Measurements from ENCODE around the gene ACO1.
"Not testable (repeated sequence)": the region's sequence is repeated elsewhere in the genome, so short reads cannot be mapped to it uniquely, and the experiment has no call there.

The ACO1 gene

DNA sequence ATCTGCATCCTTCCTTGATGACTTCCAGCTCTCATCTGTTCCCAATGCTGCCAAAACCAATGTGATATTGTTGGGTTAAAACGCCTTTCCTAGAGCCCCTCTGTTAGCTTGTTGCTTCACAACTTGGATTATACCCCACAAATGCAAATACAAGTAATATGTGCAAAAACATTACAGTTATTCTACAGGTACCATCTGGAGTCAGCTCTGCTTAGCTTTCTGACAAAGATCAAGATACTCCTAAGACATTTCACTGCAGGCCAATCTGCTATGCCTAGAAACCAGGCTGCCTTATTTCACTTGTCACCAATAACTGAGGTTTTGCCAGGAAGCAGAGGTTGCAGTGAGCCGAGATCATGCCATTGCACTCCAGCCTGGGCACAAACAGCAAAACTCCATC is 36.9 kb upstream of the ACO1 start:
- no peak for DNase-seq (ENCODE audit: low spot score)
- TF ChIP-seq, protein P1, sequence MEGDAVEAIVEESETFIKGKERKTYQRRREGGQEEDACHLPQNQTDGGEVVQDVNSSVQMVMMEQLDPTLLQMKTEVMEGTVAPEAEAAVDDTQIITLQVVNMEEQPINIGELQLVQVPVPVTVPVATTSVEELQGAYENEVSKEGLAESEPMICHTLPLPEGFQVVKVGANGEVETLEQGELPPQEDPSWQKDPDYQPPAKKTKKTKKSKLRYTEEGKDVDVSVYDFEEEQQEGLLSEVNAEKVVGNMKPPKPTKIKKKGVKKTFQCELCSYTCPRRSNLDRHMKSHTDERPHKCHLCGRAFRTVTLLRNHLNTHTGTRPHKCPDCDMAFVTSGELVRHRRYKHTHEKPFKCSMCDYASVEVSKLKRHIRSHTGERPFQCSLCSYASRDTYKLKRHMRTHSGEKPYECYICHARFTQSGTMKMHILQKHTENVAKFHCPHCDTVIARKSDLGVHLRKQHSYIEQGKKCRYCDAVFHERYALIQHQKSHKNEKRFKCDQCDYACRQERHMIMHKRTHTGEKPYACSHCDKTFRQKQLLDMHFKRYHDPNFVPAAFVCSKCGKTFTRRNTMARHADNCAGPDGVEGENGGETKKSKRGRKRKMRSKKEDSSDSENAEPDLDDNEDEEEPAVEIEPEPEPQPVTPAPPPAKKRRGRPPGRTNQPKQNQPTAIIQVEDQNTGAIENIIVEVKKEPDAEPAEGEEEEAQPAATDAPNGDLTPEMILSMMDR (IDR thresholded peaks at IDR 0.05; ENCODE audit: extremely low read depth, missing control alignments): no peak

DNA sequence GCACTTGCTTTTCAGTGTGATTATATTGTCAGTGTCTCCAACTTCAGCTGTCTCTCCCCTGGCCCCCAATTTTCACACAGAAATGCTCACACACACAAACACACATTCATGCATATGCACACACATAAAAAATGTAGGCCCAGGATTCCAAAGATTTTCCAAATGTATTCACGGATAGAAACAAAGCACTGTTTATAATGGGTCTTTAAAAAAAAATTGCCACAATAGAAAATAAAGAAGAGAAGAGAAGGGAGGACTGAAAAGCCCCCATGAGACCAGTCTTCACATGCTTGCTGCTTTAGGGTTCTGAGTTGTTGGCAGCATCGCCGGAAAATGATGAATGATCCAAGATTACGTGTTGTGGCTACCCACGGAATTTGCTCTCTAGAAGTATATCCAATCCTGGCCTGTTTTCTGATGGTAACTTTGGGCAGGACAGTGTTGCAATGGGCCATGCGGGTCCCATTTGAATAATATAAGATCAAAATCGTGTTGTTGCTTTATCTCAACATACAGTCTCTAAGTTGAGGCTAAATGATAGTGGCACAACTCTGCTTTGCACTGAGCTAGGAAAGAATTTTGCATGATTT is 36.2 kb upstream of the ACO1 start:
- DNase-seq (ENCODE audit: low spot score): no peak

DNA sequence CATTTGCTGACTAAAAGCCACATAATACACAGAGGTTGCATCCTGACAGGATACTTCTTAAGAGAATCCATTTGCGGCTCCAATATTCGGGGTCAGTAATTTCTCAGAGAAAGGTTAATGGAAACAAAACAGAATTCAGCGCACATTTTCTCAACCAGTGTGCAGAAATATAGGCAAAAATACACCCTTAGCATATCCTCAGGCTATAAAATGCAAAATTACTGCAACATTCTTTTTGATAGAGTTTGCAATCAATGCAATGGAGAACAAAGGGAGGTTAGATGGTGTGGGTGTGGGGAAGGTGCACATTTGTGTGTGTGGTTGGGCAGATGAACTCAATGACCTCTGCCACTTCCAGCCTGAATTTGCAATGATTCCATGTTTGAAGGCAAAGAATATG is 35.4 kb upstream of the ACO1 start:
- TF ChIP-seq, protein P1 (IDR thresholded peaks at IDR 0.05; ENCODE audit: extremely low read depth, missing control alignments): no peak
- DNase-seq (ENCODE audit: low spot score): no peak

More for the DNA sequence above, 36.2 kb upstream of the ACO1 start:
- TF ChIP-seq, protein P1 (IDR thresholded peaks at IDR 0.05; ENCODE audit: extremely low read depth, missing control alignments): no peak

DNA sequence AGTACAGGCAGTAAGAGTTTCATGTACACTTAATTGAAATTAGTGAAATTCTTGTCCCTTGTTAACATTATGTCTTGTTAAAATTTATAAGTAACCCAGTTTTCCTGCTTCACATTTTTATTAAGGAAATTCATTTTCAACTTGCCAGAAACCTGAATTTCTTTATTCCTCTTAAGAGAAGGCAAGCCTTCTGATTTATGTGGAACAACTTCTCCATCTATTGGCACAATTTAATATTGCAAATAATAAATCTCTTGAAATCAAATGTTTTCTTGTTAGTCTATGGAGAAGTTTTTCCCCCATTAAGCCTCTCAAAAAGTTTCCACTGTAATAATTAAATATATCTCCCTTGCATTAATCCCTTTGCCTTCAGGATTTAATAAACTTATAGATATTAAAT is 33.8 kb upstream of the ACO1 start:
- TF ChIP-seq, protein P1 (IDR thresholded peaks at IDR 0.05; ENCODE audit: extremely low read depth, missing control alignments): no peak
- no peak for DNase-seq (ENCODE audit: low spot score)

DNA sequence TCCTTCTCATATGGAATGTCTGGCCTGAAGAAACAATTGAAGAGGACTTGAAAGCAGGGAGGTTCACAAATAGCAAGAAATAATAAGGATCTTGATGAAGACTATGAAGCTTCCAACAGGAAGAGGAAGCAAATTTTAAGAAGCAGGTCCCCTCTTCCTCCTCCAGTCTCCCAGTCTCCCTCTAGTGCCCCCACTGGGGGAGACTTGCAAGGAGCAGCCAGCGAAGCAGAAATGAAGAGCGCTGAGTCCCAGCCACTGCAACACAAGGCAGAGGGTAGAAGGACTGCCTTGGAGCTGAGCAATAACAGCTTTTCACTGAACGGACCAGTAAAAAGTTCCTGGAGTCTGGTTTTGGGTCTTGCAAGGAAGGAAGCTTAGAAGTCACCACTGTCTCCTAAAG is 32.6 kb upstream of the ACO1 start:
- no peak for DNase-seq (ENCODE audit: low spot score)
- TF ChIP-seq, protein P1 (IDR thresholded peaks at IDR 0.05; ENCODE audit: extremely low read depth, missing control alignments): no peak

DNA sequence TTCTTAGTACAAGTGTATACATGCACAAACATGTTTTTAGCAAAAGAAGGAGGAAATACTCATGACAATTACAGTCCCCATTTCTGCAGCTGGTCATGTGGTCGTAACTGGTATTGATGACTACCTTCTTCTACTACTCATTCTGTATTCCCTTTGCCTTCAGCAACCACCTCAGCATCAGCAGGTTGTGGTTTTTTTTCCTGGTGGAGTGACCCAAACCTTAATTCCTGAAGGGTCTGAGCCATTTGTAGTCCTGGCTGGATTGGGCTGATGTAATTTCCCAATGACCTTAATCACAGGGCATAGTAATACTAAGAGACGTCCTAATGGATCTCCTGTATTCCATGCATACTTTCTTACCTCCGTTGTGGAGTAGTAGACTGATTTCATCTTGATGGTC is 31.0 kb upstream of the ACO1 start:
- DNase-seq (ENCODE audit: low spot score): not testable (repeated sequence)

DNA sequence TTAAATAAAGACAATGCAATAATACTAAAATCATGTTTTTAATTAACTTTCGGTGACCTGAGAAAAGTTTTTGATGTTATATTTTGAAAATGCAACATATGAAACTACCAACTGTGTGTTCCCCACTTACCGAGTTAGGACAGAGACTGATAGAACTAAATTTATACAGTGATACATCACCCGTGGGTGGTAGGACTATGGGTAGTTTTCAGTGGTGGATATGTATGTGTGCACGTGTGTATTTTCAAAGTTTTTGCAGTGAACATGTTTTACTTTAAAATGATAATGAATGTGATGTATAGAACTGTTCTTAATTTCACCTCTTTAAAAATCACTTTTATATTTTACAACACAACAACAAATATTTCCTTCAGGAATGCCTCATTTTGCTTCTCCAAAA is 25.0 kb upstream of the ACO1 start:
- DNase-seq (ENCODE audit: low spot score): no peak
- TF ChIP-seq, protein P1 (IDR thresholded peaks at IDR 0.05; ENCODE audit: extremely low read depth, missing control alignments): no peak

DNA sequence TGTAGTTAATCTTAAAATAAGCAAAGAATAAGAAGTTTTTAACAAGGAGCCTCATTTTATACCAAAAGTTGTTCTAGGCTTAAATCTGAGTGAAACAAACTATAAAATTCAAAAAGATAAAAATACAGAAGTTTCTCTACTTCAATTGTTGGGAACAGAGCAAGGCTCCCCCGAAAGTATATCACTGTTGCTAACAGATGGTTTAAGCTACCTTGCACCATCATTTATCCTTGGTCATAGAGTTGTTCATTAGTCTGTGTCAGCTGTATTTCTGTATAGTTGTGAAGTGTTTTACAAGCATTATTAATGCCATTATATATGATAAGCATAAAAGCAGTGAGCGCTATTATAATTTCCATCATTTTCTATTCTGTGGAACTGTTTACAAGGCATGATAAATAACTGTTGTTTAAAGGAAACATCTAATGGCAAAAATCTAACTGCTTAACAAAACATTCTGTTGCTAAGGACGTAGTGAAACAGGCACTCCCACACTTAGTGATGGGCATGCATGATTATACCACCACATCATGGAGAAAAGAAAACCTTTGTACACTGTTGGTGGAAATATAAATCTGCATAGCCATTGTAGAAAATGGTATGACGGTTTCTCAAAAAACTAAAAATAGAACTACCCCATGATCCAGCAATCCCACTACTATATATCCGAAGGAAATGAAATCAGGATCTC is 23.3 kb upstream of the ACO1 start:
- DNase-seq (ENCODE audit: low spot score): no peak
- TF ChIP-seq, protein P1 (IDR thresholded peaks at IDR 0.05; ENCODE audit: extremely low read depth, missing control alignments): no peak
